GM19043 (cell line): ENCODE data around the gene PRKCQ.
"Not testable (repeated sequence)": the region's sequence is repeated elsewhere in the genome, so short reads cannot be mapped to it uniquely, and the experiment has no call there.

Experiments used
- ATAC-seq: cut with Tn5 transposase; IDR thresholded peaks from one replicate; pipeline ENCODE4 v1.9.1; 2021; ENCODE audit warnings: low read depth; ENCODE audit not compliant: unreplicated experiment

Gene PRKCQ

GRCh38 chr10:6497620-6498019 is 82.5 kb downstream of the PRKCQ start:
- no peak for ATAC-seq

GRCh38 chr10:6494936-6495592 is 85.0 kb downstream of the PRKCQ start:
- no peak for ATAC-seq

- no peak for ATAC-seq
These were observed 85.6 kb downstream of the PRKCQ start for GRCh38 chr10:6494442-6494819.

- ATAC-seq, result no peak
These were observed 86.3 kb downstream of the PRKCQ start for GRCh38 chr10:6493521-6494441.

- ATAC-seq, result no peak
These were observed 87.2 kb downstream of the PRKCQ start for GRCh38 chr10:6492896-6493295.

GRCh38 chr10:6491841-6492609 is 88.1 kb downstream of the PRKCQ start:
- ATAC-seq, result no peak

- ATAC-seq, result no peak
These were observed 89.5 kb downstream of the PRKCQ start for GRCh38 chr10:6490614-6491013.

- ATAC-seq, result no peak
These were observed 92.2 kb downstream of the PRKCQ start for GRCh38 chr10:6487920-6488319.

GRCh38 chr10:6486309-6486708 is 93.8 kb downstream of the PRKCQ start:
- ATAC-seq, result no peak

- no peak for ATAC-seq
These were observed 97.2 kb downstream of the PRKCQ start for GRCh38 chr10:6482737-6483357.

- no peak for ATAC-seq
These were observed 101.4 kb downstream of the PRKCQ start for GRCh38 chr10:6478722-6479121.

GRCh38 chr10:6476989-6477388 is 103.1 kb downstream of the PRKCQ start:
- ATAC-seq, result no peak

GRCh38 chr10:6474871-6475270 is 105.2 kb downstream of the PRKCQ start:
- ATAC-seq, result no peak

- peak; percentile 63 for ATAC-seq
These were observed 106.1 kb downstream of the PRKCQ start for GRCh38 chr10:6473901-6474370.

- ATAC-seq, result peak; percentile 40
These were observed 106.6 kb downstream of the PRKCQ start for GRCh38 chr10:6473430-6473829.

GRCh38 chr10:6472710-6473005 is 107.4 kb downstream of the PRKCQ start:
- not testable (repeated sequence) for ATAC-seq

GRCh38 chr10:6470894-6471618 is 109.0 kb downstream of the PRKCQ start:
- no peak for ATAC-seq

GRCh38 chr10:6469661-6470060 is 110.4 kb downstream of the PRKCQ start:
- ATAC-seq, result no peak

- no peak for ATAC-seq
These were observed 114.0 kb downstream of the PRKCQ start for GRCh38 chr10:6465854-6466601.
